ENCODE measurements around the gene RHOT2. TPM values are rescaled to one million over a fixed set of nuclear protein-coding genes. Genes with fewer than 3 reads are reported as not detected.

RHOT2 gene
- polyA plus RNA-seq, 1 experiment: 38.0 TPM

GRCh38 chr16:632486-633335, 35.2 kb upstream of the RHOT2 start:
- Histone ChIP-seq H3K27ac (ENCODE audit: low read depth, low read length) (no peak overlapping the region), H3K4me3 (ENCODE audit: low read depth, low read length) (no peak overlapping the region), H3K27me3 (ENCODE audit: control insufficient read depth, insufficient read depth, low read length) (no peaks in the 10 kb centered on the region), H3K9me3 (ENCODE audit: control insufficient read depth, insufficient read depth, low read length) (peaks cover 3% of the 10 kb centered on the region; the same call in 1 of the 2 replicates)
- ChIA-PET POLR2A (no interaction called here), CTCF (no interaction called here)
- DNase-seq (ENCODE audit: low read depth, low spot score): no peak
- TF ChIP-seq, protein P1, sequence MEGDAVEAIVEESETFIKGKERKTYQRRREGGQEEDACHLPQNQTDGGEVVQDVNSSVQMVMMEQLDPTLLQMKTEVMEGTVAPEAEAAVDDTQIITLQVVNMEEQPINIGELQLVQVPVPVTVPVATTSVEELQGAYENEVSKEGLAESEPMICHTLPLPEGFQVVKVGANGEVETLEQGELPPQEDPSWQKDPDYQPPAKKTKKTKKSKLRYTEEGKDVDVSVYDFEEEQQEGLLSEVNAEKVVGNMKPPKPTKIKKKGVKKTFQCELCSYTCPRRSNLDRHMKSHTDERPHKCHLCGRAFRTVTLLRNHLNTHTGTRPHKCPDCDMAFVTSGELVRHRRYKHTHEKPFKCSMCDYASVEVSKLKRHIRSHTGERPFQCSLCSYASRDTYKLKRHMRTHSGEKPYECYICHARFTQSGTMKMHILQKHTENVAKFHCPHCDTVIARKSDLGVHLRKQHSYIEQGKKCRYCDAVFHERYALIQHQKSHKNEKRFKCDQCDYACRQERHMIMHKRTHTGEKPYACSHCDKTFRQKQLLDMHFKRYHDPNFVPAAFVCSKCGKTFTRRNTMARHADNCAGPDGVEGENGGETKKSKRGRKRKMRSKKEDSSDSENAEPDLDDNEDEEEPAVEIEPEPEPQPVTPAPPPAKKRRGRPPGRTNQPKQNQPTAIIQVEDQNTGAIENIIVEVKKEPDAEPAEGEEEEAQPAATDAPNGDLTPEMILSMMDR (IDR thresholded peaks at IDR 0.05; ENCODE audit: low read depth, low read length): no peak

GRCh38 chr16:633336-634050, 34.4 kb upstream of the RHOT2 start:
- ChIA-PET POLR2A (no interaction called here), CTCF (no interaction called here)
- no peak for DNase-seq (ENCODE audit: low read depth, low spot score)
- no peak overlapping the region for H3K27ac ChIP-seq (ENCODE audit: low read depth, low read length)
- H3K9me3 ChIP-seq (ENCODE audit: control insufficient read depth, insufficient read depth, low read length): no peaks in the 10 kb centered on the region; the same call in 1 of the 2 replicates
- H3K4me3 ChIP-seq (ENCODE audit: low read depth, low read length): no peak overlapping the region
- TF ChIP-seq, protein P1 (IDR thresholded peaks at IDR 0.05; ENCODE audit: low read depth, low read length): no peak
- no peaks in the 10 kb centered on the region for H3K27me3 ChIP-seq (ENCODE audit: control insufficient read depth, insufficient read depth, low read length)

- ChIA-PET CTCF (no interaction called here), POLR2A (no interaction called here)
- TF ChIP-seq, protein P1 (IDR thresholded peaks at IDR 0.05; ENCODE audit: low read depth, low read length): no peak
- Histone ChIP-seq H3K27ac (ENCODE audit: low read depth, low read length) (no peak overlapping the region), H3K27me3 (ENCODE audit: control insufficient read depth, insufficient read depth, low read length) (no peaks in the 10 kb centered on the region), H3K4me3 (ENCODE audit: low read depth, low read length) (no peak overlapping the region), H3K9me3 (ENCODE audit: control insufficient read depth, insufficient read depth, low read length) (no peaks in the 10 kb centered on the region; the same call in 1 of the 2 replicates)
- no peak for DNase-seq (ENCODE audit: low read depth, low spot score)
These were observed 33.8 kb upstream of the RHOT2 start for GRCh38 chr16:634051-634670.

DNA sequence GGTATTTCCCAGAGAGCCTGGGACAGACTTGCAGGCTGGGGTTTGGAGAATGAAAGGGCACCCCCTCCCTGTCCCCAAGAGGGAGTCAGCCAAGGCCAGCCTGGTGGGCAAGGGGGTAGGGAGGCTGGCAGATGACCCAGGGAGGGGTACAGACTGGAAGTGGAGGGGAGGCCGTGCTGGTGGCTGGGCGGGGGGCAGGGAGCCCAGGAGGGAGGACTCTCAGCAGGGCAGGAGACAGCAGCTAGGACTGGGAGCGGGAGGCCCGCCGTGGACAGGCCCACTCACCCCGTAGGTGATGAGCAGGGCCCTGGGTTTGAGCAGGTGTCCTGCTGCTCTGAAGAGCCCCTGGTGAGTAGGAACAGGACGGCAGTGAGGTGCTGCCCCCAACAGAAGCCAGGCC, 32.9 kb upstream of the RHOT2 start:
- ChIA-PET POLR2A (no interaction called here), CTCF (no interaction called here)
- TF ChIP-seq, protein P1 (IDR thresholded peaks at IDR 0.05; ENCODE audit: low read depth, low read length): no peak
- H3K9me3 ChIP-seq (ENCODE audit: control insufficient read depth, insufficient read depth, low read length): no peaks in the 10 kb centered on the region; the same call in 1 of the 2 replicates
- no peak for DNase-seq (ENCODE audit: low read depth, low spot score)
- H3K27ac ChIP-seq (ENCODE audit: low read depth, low read length): no peak overlapping the region
- peak overlapping the region; percentile 84 for H3K4me3 ChIP-seq (ENCODE audit: low read depth, low read length)
- H3K27me3 ChIP-seq (ENCODE audit: control insufficient read depth, insufficient read depth, low read length): no peaks in the 10 kb centered on the region

All from AG04450 (cell line).